Measurements from ENCODE around the gene PCSK5. TPM values are rescaled to one million over a fixed set of nuclear protein-coding genes. Genes with fewer than 3 reads are reported as not detected.

The PCSK5 gene
- total RNA-seq, 2 donors from 2014 or later = 41.2 to 63.7 TPM

DNA sequence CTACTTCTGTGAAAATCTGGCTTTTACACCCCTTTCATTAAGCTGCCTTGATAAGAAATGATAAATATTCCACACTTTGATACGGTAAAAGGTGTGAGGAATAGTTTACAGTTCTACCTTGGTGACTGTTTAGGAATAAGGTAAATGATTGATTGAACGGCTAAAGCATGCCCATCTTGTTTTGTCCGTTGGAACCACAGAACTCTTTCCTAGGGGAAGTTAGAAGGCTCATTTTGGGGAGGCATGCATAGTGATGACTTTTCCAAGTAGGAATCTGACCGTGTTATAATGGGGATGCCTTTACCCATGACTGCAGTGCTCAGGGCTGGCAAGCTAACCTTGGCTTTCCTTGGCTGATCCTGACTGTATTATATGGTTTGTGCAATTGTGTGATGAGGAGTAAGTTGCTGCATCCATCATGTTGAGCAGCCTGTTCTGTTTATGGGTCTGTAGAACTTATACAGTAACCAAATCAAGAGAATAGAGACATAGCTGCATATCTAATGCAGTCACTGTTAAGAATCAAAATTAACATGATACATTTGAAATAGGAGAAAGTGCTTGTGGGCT lies 24.5 kb downstream of the PCSK5 start:
- Histone ChIP-seq H3K36me3 (no peaks in the 10 kb centered on the region), H3K27ac (no peak overlapping the region), H3K4me1 (ENCODE audit: control insufficient read depth in 1 of 2, low read depth in 2 of 2) (peaks cover 0 to 12% of the 10 kb centered on the region in 2 donors), H3K27me3 (replicated peaks; ENCODE audit: insufficient read depth) (no peaks in the 10 kb centered on the region), H3K9me3 (no peaks in the 10 kb centered on the region), H3K4me3 (no peak overlapping the region)
- DNase-seq (ENCODE audit: low spot score) (no peak), ATAC-seq (ENCODE audit: insufficient number of reproducible peaks, low FRiP score, low read depth) (no peak)
- TF ChIP-seq, protein P1, sequence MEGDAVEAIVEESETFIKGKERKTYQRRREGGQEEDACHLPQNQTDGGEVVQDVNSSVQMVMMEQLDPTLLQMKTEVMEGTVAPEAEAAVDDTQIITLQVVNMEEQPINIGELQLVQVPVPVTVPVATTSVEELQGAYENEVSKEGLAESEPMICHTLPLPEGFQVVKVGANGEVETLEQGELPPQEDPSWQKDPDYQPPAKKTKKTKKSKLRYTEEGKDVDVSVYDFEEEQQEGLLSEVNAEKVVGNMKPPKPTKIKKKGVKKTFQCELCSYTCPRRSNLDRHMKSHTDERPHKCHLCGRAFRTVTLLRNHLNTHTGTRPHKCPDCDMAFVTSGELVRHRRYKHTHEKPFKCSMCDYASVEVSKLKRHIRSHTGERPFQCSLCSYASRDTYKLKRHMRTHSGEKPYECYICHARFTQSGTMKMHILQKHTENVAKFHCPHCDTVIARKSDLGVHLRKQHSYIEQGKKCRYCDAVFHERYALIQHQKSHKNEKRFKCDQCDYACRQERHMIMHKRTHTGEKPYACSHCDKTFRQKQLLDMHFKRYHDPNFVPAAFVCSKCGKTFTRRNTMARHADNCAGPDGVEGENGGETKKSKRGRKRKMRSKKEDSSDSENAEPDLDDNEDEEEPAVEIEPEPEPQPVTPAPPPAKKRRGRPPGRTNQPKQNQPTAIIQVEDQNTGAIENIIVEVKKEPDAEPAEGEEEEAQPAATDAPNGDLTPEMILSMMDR (IDR thresholded peaks at IDR 0.05) = no peak

DNA sequence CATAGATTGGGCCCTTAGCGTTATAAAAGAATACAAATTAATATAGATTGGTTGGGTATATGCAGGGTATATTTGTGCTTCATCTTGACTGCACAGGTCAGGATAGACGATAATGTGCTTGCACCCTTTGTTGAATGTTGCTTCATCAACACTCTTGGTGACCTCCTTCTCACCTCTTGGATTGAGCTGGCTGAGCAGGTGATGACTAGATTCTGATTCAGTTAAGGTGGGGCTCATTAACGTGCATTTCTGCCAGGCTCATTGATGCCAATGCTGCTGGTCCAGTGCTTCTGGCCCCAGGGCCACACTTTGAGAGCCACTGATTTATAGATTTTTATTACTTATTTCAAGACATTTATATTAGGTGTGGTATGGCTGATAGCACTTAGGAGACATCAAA lies 27.7 kb downstream of the PCSK5 start:
- Histone ChIP-seq H3K36me3 (no peaks in the 10 kb centered on the region), H3K4me3 (no peak overlapping the region), H3K4me1 (ENCODE audit: control insufficient read depth in 1 of 2, low read depth in 2 of 2) (peaks cover 0 to 6% of the 10 kb centered on the region in 2 donors), H3K9me3 (no peaks in the 10 kb centered on the region), H3K27me3 (replicated peaks; ENCODE audit: insufficient read depth) (no peaks in the 10 kb centered on the region), H3K27ac (no peak overlapping the region)
- no peak for ATAC-seq (ENCODE audit: insufficient number of reproducible peaks, low FRiP score, low read depth)
- DNase-seq (ENCODE audit: low spot score) = no peak
- TF ChIP-seq, protein P1 (IDR thresholded peaks at IDR 0.05) = no peak

DNA sequence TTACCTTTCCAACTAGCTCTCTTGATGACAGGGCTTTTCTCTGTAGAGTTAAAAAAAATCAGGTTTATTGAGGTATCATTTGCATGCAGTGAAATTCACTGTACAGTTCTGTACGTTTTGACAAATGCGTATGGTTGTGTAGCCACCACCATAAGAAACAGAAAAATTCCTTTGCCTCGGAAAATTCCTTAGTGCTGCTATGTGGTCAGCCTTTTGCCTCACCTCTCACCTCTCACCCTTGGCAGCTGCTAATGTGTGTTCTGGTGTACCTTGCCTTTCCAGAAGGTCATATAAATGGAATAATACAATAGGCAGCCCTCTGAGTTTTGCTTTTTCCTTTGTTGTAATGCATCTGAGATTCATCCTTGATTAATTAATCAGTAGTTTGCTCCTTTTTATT lies 28.4 kb downstream of the PCSK5 start:
- no peak overlapping the region for H3K4me3 ChIP-seq
- H3K27me3 ChIP-seq (replicated peaks; ENCODE audit: insufficient read depth) = no peaks in the 10 kb centered on the region
- peaks cover 0 to 6% of the 10 kb centered on the region in 2 donors for H3K4me1 ChIP-seq (ENCODE audit: control insufficient read depth in 1 of 2, low read depth in 2 of 2)
- H3K27ac ChIP-seq = no peak overlapping the region
- H3K36me3 ChIP-seq = no peaks in the 10 kb centered on the region
- DNase-seq (ENCODE audit: low spot score) (no peak), ATAC-seq (ENCODE audit: insufficient number of reproducible peaks, low FRiP score, low read depth) (no peak)
- TF ChIP-seq, protein P1 (IDR thresholded peaks at IDR 0.05) = no peak
- H3K9me3 ChIP-seq = no peaks in the 10 kb centered on the region

DNA sequence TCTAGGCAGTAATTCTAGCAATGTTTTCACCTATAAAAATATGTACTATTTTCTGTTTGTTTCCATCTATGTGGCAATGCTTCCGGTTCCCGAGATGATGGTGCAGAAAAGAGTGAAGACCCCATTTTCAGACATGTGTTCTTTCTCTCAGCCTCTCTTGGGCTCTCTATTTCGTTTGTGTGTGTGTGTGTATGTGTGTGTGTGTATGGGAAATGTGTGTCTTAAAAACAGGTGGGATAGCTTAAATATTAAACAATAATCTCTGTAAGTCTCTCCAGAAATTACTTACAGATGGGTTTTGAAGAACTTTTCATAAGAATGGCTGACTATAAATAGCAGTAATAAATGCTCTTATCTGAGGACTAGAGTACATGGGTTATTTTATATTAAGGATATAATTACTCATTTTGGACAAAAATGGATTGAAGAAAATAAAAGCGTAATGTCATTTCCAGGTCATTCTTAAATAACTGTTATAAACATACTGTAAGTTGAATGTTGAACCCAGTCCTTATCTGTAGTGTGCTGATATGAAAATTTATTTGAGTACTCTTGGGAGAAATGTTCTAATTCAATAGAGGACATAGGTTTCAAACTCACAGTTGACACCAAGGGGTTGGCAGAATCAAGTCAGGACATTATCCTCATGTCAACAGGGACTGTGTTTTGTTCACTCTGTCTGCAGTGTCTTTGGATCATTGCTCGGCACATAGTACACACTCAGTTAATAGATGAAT lies 31.1 kb downstream of the PCSK5 start:
- DNase-seq (ENCODE audit: low spot score) (no peak), ATAC-seq (ENCODE audit: insufficient number of reproducible peaks, low FRiP score, low read depth) (no peak)
- Histone ChIP-seq H3K4me1 (ENCODE audit: control insufficient read depth in 1 of 2, low read depth in 2 of 2) (no peaks in the 10 kb centered on the region), H3K27me3 (replicated peaks; ENCODE audit: insufficient read depth) (no peaks in the 10 kb centered on the region), H3K27ac (no peak overlapping the region), H3K4me3 (no peak overlapping the region), H3K36me3 (no peaks in the 10 kb centered on the region), H3K9me3 (no peaks in the 10 kb centered on the region)
- TF ChIP-seq, protein P1 (IDR thresholded peaks at IDR 0.05) = no peak

DNA sequence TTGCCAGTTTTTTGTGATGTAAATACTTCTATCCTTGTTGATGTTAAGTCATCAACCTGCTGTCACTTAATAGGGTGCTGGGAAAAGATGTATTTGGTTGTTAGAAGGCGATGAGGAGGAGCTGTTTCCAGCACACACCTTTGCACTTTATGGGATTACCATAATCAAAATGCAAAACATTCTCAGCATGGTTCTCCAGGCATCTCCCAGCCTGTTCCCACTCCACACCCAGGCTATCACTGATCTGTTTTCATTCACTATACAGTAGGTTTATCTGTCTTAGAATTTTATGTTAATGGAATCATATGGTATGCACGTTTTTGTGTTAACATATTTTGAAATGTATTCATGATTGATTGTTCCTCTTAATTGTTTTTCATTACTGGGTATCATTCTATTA lies 35.9 kb downstream of the PCSK5 start:
- H3K27ac ChIP-seq = no peak overlapping the region
- no peak for DNase-seq (ENCODE audit: low spot score)
- no peaks in the 10 kb centered on the region for H3K36me3 ChIP-seq
- no peaks in the 10 kb centered on the region for H3K27me3 ChIP-seq (replicated peaks; ENCODE audit: insufficient read depth)
- no peak overlapping the region for H3K4me3 ChIP-seq
- H3K4me1 ChIP-seq (ENCODE audit: control insufficient read depth in 1 of 2, low read depth in 2 of 2) = peaks cover 9 to 10% of the 10 kb centered on the region in 2 donors
- no peaks in the 10 kb centered on the region for H3K9me3 ChIP-seq
- no peak for ATAC-seq (ENCODE audit: insufficient number of reproducible peaks, low FRiP score, low read depth)
- TF ChIP-seq, protein P1 (IDR thresholded peaks at IDR 0.05) = no peak

Measured in thoracic aorta (tissue), 2 donors.